Common myeloid progenitor, CD34-positive (primary cell): Measurements from ENCODE around the gene GNAS-AS1.
A peak's percentile ranks its signal among the peaks of the same experiment; 100 is the strongest.

ENCODE experiments used
- CTCF ChIA-PET: fragments of 350-600 bp; sonication (Branson Sonifier 250); formaldehyde crosslinking; loops from one replicate; lab custom pipeline; 2021; ENCODE audit warnings: antibody characterized with exemption; lab: Charles Lee
- POLR2A ChIA-PET: fragments of 350-600 bp; sonication (Branson Sonifier 250); formaldehyde crosslinking; loops from one replicate; lab custom pipeline; 2021; ENCODE audit warnings: antibody characterized with exemption; lab: Charles Lee
- DNase-seq, 3 donors: peaks; one replicate each; pipeline versions ENCODE4 v3.0.0 to v3.0.0-alpha.2; 2013
- H3K27ac ChIP-seq, 2 experiments: 1 replicate in 1 of 2; 2 replicates in 1 of 2; pipeline ENCODE4 v1.7.0; 2013; ENCODE audit warnings: inconsistent platforms in 2 of 2, low read length in 2 of 2, mild to moderate bottlenecking in 2 of 2, low read depth in 1 of 2, moderate library complexity in 1 of 2; ENCODE audit not compliant: severe bottlenecking in 2 of 2, insufficient read depth in 1 of 2, poor library complexity in 1 of 2
- H3K27me3 ChIP-seq, 5 experiments: replicated peaks in 2 of 5; 1 replicate in 3 of 5; 2 replicates in 2 of 5; pipeline versions ENCODE4 v1.6.1 to v1.7.0; 2013; ENCODE audit warnings: low read length in 4 of 5, mild to moderate bottlenecking in 2 of 5, moderate library complexity in 2 of 5, inconsistent platforms in 1 of 5; ENCODE audit not compliant: insufficient read depth in 5 of 5, control insufficient read depth in 4 of 5
- H3K36me3 ChIP-seq, 4 experiments: 1 replicate in 2 of 4; 2 replicates in 2 of 4; pipeline versions ENCODE4 v1.6.1 to v1.7.0; 2013; ENCODE audit warnings: low read length in 3 of 4, control low read depth in 1 of 4, mild to moderate bottlenecking in 1 of 4; ENCODE audit not compliant: control insufficient read depth in 4 of 4, insufficient read depth in 4 of 4
- H3K4me1 ChIP-seq, 4 experiments: 1 replicate in 3 of 4; 2 replicates in 1 of 4; pipeline versions ENCODE4 v1.6.1 to v1.7.1; 2013; ENCODE audit warnings: low read length in 3 of 4, mild to moderate bottlenecking in 3 of 4, control low read depth in 1 of 4, inconsistent platforms in 1 of 4, moderate library complexity in 1 of 4; ENCODE audit not compliant: control insufficient read depth in 4 of 4, insufficient read depth in 4 of 4; ENCODE audit errors: control extremely low read depth in 1 of 4
- H3K4me3 ChIP-seq, 7 experiments: 1 replicate in 4 of 7; 2 replicates in 3 of 7; pipeline versions ENCODE4 v1.5.1 to v1.7.0; 2013; ENCODE audit warnings: mild to moderate bottlenecking in 7 of 7, low read length in 6 of 7, moderate library complexity in 6 of 7, inconsistent platforms in 2 of 7, low read depth in 2 of 7, control low read depth in 1 of 7; ENCODE audit not compliant: insufficient read depth in 4 of 7, control insufficient read depth in 1 of 7; ENCODE audit errors: extremely low read depth in 1 of 7
- H3K9me3 ChIP-seq, 5 experiments: 1 replicate in 4 of 5; 2 replicates in 1 of 5; pipeline versions ENCODE4 v1.6.1 to v1.7.1; 2013; ENCODE audit warnings: low read length in 4 of 5, mild to moderate bottlenecking in 2 of 5, inconsistent platforms in 1 of 5, low read depth in 1 of 5, moderate library complexity in 1 of 5; ENCODE audit not compliant: control insufficient read depth in 4 of 5, insufficient read depth in 2 of 5; ENCODE audit errors: control extremely low read depth in 1 of 5
- WGBS: methylation state at CpG from one replicate; pipeline ENCODE4 v1.1.5; 2013; ENCODE audit not compliant: insufficient coverage; 5-methylcytosine and 5-hydroxymethylcytosine counted together

Gene GNAS-AS1

DNA sequence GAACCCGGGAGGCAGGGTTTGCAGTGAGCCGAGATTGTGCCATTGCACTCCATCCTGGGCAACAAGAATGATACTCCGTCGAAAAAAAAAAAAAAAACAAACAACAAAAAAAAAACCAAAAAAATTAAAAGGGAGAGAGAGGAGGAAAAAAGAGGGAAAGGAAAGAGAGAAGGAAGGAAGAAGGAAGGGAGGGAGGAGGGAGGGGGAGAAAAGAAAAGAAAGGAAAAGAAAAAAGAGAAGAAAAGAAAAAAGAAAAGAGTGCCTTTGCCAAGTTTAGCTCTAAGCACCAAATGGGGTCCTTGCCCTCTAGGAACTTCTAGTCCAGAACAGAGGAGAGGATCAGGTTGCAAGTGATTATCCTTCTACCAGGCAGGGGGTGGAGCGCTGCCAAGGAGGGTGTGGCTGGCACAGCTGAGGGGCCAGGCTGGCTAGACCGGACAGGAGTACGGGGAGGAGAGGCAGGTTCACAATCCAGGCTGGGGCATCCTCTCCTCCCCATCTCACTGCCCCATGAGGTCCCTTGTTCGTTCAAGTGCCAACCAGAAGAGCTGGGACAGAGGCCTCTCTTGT, 20.9 kb upstream of the GNAS-AS1 start:
- ChIA-PET CTCF (interaction anchor here (2.1 to 3.0 kb wide), 2 partner anchors 580 to 584 kb away, joined by 6 to 17 read pairs; no protein-coding TSS in a partner anchor), POLR2A (no interaction called here)
- Histone ChIP-seq H3K36me3 (no peaks in the 10 kb centered on the region), H3K4me3 (no peak overlapping the region), H3K4me1 (peaks cover 0 to 7% (median 0%) of the 10 kb centered on the region in 4 experiments), H3K27ac (no peak overlapping the region), H3K27me3 (peaks cover 0 to 8% (median 3%) of the 10 kb centered on the region in 5 experiments), H3K9me3 (no peaks in the 10 kb centered on the region)
- DNase-seq, result no peak
- WGBS, result 79% methylated on average over 4 of the region's 8 CpGs

- Histone ChIP-seq H3K27me3 (peaks cover 0 to 8% (median 3%) of the 10 kb centered on the region in 5 experiments), H3K4me1 (peaks cover 0 to 7% (median 0%) of the 10 kb centered on the region in 4 experiments), H3K27ac (no peak overlapping the region), H3K4me3 (no peak overlapping the region), H3K9me3 (no peaks in the 10 kb centered on the region), H3K36me3 (no peaks in the 10 kb centered on the region)
- ChIA-PET CTCF (interaction anchor here (0.8 to 3.0 kb wide), 18 partner anchors 11 to 626 kb away, joined by 3 to 17 read pairs (median 4); no protein-coding TSS in a partner anchor), POLR2A (no interaction called here)
- peak; percentile 25 to 42 (median 36) for DNase-seq
- no CpG with 5 or more reads among the region's 7 CpGs for WGBS
Observed at GRCh38 chr20:58870293-58871014, 19.8 kb upstream of the GNAS-AS1 start.

GRCh38 chr20:58869662-58870227, 19.0 kb upstream of the GNAS-AS1 start:
- H3K27me3 ChIP-seq, result peaks cover 0 to 8% (median 3%) of the 10 kb centered on the region in 5 experiments
- H3K9me3 ChIP-seq, result no peaks in the 10 kb centered on the region
- no peak for DNase-seq
- POLR2A ChIA-PET, result no interaction called here
- CTCF ChIA-PET, result interaction anchor here (0.8 to 3.0 kb wide), 18 partner anchors 10 to 627 kb away, joined by 3 to 17 read pairs (median 4); no protein-coding TSS in a partner anchor
- H3K36me3 ChIP-seq, result no peaks in the 10 kb centered on the region
- H3K4me1 ChIP-seq, result peaks cover 0 to 7% (median 0%) of the 10 kb centered on the region in 4 experiments
- no peak overlapping the region for H3K27ac ChIP-seq
- WGBS, result 93% methylated on average over 6 of the region's 7 CpGs
- H3K4me3 ChIP-seq, result no peak overlapping the region

DNA sequence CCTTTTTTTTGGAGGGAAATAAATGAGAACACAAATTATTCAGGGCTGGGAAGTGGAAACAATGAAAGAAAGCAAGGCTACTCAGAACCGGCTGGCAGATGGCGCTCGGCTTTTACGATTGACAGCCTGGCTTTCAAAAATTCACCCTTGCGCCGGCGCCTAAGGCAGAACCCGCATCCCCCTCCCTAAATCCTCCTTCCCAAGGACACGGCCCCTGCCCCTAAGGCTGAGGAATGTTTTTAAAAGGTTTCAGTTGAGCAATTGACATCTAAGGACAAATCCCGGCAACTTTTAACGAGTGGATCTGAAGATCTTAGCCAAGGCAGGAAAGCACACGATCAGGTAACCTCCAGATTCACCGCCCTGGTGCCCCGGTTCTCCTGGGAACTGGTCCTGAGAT, 18.1 kb upstream of the GNAS-AS1 start:
- CTCF ChIA-PET, result interaction anchor here (1.5 to 3.0 kb wide), 5 partner anchors 9 to 587 kb away, joined by 4 to 17 read pairs (median 8); no protein-coding TSS in a partner anchor
- Histone ChIP-seq H3K36me3 (no peaks in the 10 kb centered on the region), H3K4me3 (no peak overlapping the region), H3K4me1 (peaks cover 0 to 7% (median 0%) of the 10 kb centered on the region in 4 experiments), H3K27ac (no peak overlapping the region), H3K27me3 (peaks cover 0 to 9% (median 5%) of the 10 kb centered on the region in 5 experiments), H3K9me3 (no peaks in the 10 kb centered on the region)
- DNase-seq, result no peak
- POLR2A ChIA-PET, result no interaction called here
- 53% methylated on average over 12 of the region's 14 CpGs for WGBS

GRCh38 chr20:58867211-58867610, 16.5 kb upstream of the GNAS-AS1 start:
- CTCF ChIA-PET, result interaction anchor here (0.8 to 4.5 kb wide), 16 partner anchors 13 to 628 kb away, joined by 3 to 14 read pairs (median 3); partner anchors contain the start of gene ATP5F1E
- no peak for DNase-seq
- Histone ChIP-seq H3K4me1 (no peaks in the 10 kb centered on the region), H3K27ac (no peak overlapping the region), H3K27me3 (peaks cover 0 to 13% (median 6%) of the 10 kb centered on the region in 5 experiments), H3K9me3 (no peaks in the 10 kb centered on the region), H3K36me3 (no peaks in the 10 kb centered on the region), H3K4me3 (no peak overlapping the region)
- WGBS, result 100% methylated on average over 4 of the region's 5 CpGs
- POLR2A ChIA-PET, result no interaction called here

DNA sequence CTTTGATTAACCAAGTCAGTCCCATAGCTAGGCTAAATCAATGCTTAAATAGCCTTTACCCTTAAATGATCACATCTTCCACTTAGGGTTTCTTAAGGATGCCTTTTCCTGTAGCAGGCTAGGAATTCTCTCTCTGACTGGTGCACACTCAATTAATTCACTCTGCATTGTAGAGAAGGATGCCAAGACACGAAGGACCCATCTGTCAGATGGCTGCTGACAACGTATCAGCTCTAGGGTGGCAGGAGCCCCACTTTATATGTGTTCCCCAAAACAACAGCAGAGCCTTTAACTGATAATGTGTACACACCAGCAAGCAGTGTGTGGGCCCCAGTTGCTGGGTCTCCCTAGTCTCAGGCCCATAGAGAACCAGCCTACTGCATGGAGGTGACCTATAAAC, 15.1 kb upstream of the GNAS-AS1 start:
- CTCF ChIA-PET, result interaction anchor here (2.0 to 4.5 kb wide), 2 partner anchors 538 to 630 kb away, joined by 6 to 14 read pairs; no protein-coding TSS in a partner anchor
- no CpG with 5 or more reads among the region's 2 CpGs for WGBS
- Histone ChIP-seq H3K4me3 (no peak overlapping the region), H3K27me3 (peaks cover 0 to 16% (median 6%) of the 10 kb centered on the region in 5 experiments), H3K27ac (no peak overlapping the region), H3K4me1 (no peaks in the 10 kb centered on the region), H3K9me3 (no peaks in the 10 kb centered on the region), H3K36me3 (no peaks in the 10 kb centered on the region)
- DNase-seq, result no peak
- POLR2A ChIA-PET, result no interaction called here
